Kidney capillary endothelial cell (primary cell): ENCODE measurements around the gene SYS1.

Experiments
- DNase-seq: peaks from one replicate; pipeline ENCODE4 v3.0.0-alpha.2; 2018; ENCODE audit warnings: low spot score

Gene SYS1

DNA sequence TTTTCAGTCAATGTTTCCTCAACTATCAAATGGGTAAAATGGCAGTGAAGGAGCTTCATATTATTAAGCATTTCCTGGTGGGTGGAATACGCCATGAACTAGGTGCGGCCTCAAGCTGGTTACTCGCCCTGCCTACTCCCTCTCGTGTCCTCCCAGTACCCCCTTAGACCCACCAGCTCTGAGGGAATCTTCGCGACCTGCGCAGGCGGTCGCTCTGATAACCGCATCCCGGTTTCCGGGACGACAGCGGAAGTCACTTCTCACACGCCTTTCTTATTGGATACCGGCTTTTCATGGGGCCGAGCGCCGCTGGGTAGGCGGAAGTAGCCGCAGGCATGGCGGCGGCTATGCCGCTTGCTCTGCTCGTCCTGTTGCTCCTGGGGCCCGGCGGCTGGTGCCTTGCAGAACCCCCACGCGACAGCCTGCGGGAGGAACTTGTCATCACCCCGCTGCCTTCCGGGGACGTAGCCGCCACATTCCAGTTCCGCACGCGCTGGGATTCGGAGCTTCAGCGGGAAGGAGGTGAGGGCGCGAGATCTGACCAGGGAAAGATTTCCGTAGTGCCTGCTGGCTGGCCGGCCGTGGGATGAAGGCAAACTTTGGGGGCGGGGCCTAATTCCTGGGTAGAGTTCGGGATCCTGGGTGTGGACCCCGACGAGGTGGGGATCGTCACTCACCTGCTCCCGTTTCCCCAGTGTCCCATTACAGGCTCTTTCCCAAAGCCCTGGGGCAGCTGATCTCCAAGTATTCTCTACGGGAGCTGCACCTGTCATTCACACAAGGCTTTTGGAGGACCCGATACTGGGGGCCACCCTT lies 53.1 kb downstream of the SYS1 start, which contains the start of gene PIGT:
TSS of gene PIGT (plus strand) at position 320 of the 816 bp plus-strand sequence. CDS start at position 336, 16 bp downstream.
- peak; percentile 69 for DNase-seq

DNA sequence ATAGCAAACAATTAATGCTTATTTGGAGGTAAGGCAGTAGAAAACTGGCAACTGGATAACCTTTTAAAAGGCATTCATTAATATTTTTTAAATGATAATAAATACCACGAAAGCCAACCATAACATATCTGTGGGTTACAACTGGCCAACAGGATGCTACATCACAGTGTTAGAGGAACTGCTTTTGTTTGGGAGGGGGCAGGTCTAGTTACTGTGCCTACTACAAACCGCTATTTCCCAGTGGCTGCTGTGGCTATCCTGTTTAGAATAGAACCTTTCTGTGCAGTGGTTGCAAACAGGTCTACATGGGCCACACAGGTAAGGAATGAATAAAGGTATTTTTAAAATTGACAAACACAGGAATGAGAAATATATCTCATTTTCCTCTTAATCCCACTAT lies 54.0 kb downstream of the SYS1 start:
- DNase-seq = no peak
